Endothelial cell of hepatic sinusoid (primary cell): ENCODE data around the gene PNPO.

Experiments used
- in situ Hi-C: cut with HindIII; loops from 2 replicates; pipeline ENCODE4 v1.10.0; 2017; ENCODE audit warnings: low sequenced_read_pairs

The PNPO gene

DNA sequence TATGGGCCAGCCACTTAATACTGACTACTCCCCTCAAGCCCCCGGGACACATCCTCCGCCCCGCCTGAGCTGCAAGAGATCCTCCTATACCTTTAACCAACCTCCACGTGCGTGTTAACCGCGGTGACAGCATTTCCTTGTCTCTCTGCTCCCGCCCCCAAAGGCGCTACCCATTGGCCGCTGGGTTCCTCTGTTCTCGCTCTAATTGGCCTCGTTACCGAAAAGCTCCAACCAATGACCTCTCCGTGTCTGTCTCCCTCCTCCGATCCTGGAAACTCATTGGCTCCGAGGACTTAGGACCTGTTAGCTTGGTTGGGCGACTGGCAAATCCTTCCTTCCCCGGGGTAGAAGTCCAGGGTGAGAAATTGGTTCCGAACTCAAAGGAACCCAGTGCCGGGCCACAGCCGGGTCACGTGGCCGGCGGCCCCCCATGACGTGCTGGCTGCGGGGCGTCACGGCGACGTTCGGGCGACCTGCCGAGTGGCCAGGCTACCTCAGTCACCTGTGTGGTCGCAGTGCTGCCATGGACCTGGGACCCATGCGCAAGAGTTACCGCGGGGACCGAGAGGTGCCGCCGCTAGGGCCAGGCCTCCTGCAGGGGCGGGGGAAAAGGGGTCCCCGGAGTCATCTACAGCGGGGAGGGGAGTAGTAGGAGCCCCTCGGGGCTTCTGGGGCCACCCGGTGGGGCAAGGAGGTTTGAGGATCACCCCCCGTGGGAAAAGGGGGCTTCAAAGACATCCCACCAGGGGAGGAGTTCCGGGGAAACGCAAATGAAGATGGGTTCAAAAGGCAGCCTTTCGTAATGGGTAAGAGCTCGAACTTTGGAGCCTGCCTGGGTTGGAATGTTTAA, at the start of gene PNPO:
PNPO (plus strand) TSS at position 326 of the 850 bp plus-strand sequence; CDS start at position 431, 105 bp downstream.
- in situ Hi-C loops = loop anchor here (5.0 kb wide), 2 partner anchors 51 to 79 kb away; no protein-coding TSS in a partner anchor

DNA sequence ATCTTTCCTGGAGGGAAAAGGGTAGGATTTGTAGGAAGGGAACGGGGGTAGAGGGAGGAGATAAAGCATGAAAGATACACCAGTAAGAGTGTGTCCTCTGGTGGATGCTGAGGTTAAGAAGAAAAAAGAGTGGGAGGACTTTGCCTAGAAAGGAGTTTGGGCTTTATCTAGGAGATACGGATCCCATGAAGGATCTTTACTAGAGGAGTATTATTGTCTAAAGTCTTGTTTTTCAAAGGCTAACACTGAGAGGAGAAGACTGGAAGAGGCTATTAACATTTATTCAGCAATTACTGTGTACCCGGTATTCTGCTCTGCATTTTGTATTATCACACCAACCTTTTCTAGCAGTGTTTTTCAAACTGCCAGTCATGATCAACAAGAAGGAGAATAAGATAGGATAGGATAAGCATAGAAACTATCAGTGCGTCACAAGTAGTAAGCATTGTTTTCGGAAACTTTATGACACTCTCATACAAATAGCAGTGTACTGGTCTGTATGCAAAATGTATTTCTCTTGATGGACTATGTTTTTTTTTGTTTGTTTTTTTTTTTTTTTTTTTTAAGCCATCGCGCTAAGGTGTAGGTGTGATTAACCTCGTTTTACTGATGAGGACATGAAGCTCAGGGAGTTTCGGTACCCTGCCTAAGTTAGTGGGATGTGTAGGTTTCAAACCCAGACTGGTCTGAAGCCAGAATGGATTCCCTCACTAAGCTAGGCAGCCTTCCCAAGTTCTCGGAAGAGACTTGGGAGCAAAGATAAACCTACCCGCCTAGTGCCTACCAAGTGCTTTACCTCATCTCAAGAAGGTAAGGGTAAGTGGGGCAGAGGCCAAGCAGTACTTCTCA, 46.6 kb upstream of the PNPO start:
- in situ Hi-C loops = loop anchor here (5.0 kb wide), 1 partner anchor 37 kb away; no protein-coding TSS in a partner anchor

DNA sequence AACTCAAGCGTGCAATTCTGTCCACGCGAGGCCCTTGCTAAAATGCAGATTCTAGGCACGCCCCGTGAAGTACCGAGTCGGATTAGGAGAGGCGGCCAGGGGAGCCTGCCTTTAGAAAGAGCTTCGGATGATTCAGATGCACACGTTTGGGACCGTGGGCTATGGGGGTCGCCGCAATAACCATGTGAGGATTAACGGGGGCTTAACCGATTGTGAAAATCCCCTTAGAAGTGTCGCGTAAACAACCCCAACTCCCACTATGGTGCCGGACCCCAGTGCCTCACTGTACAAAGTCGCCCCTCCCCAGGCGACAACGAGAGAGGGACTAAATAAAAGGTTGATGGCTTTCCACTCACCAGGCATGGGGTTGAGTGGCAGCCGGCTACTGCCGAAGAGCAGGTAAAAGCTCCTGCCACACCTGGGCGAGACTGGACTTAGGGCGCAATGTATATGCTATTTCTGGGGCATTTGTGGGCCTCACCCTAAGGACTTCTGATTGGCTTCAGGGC, 46.0 kb upstream of the PNPO start:
- in situ Hi-C loops = no loop called here

DNA sequence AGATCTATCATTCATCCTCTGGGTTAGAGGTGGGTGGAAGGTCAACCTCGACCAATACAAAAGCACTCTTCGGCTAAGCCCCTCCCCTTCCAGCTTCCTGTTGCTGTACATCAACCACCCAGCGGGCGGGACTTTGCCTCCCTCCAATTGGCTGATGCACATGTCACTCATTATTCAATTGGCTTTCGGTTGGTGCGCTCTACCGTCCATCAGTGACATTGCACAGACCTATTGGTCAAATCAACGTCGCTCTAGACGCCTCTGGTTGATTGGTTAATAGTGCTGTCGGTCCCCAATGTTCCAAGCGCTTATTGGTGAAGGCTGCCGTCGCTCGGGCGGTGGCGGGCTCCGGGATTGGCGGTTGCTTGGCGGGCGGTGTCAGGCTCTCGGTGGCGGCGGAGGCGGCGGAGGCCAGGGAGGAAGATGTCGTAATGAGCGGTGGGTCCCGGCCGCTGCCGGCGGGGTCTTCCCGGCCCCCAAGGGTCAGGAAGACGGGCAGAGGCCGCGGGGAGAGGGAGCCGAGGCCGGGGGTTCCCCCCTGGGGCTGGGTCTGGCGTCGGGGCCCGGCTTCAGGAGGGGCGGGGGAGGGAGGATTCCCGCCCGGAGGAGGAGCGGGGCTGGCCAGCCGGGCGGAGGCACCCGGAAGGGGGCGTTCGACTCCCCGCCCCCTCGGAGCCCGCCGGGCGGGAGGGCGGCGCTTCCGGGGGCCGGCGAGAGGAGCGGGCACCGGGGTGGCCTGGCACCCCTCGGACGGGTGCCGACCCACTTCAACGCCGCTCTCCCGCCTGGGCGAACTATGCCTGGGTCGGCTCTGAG, 45.3 kb upstream of the PNPO start, which contains the start of gene SP2:
SP2 (plus strand) TSS at position 381 of the 816 bp plus-strand sequence; CDS start at position 432, 51 bp downstream.
- in situ Hi-C loops = no loop called here

DNA sequence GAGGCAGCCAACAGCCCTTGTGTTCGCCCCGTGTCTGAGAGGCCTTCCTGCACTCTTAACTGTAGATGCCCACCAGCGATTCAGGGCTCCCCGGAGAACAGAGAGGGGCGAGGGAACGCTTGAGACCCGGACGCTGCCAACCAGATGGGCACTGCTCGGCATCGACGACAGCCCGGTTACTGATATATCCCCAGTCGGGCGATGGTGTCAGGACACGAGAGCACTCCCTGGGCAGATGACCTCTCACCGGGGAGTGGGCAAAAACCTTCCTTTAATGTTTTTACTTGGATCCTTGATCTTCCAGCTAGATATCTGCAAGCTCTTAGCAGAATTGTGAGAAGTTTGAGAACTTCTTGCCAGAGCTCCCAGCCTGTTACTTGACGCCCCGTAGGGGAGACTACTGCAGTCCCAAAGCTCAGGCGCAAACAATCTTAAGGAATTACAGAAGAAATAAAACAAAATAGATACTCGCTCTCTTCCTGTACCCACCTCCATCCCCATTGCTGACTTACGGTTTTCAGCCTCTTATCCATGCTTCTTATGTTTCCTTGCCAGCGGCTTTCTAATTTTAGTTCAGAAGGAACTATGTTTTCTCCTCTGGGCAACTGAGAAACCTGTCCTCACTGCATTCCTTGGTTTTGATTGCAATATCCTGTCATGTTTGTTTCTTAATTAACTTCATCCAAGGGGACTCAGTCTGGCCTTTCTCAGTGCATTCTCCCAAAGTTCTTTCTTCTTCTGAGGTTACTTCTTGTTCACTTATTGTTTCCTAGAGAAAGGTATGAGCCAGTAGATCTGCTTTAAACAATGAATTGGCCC, 44.5 kb upstream of the PNPO start:
- in situ Hi-C loops = no loop called here

DNA sequence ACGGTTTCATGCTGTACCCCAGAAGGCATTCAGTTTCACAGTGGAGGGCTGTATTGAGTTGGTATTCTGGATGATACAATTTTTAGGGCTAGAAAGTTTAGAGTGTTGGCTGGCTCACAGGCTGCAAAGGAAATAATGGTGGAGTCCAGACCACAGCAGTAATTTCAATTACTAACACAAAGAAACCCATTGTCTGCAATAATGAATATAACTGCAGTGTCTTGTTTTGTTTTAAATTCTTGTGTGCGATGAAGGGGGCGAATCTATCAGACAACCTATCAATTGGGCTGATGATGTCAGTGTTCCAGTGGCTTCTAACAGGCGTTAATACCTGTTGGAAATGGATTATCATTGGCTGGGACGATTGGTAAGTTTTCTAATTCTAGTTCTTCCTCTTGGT, 43.8 kb upstream of the PNPO start:
- in situ Hi-C loops = no loop called here

DNA sequence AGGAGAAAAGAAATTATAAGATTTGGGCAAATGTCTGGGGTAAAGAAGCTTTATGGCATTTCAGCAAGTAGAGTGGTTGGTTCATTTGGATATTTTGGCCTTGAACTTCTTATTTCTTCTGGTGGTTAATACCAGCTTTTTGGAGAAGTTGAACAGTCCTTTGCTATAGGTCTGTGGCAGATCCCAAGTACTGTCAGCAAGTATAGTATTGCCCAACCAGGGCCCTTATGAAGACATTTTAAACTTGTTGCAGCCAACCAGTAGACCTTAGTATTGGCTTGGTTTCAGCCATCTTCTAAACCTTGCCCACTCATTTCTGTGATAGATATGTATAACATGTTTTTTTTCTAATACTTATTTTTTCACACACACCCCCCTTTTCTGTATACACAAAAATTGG, 43.1 kb upstream of the PNPO start:
- in situ Hi-C loops = no loop called here

DNA sequence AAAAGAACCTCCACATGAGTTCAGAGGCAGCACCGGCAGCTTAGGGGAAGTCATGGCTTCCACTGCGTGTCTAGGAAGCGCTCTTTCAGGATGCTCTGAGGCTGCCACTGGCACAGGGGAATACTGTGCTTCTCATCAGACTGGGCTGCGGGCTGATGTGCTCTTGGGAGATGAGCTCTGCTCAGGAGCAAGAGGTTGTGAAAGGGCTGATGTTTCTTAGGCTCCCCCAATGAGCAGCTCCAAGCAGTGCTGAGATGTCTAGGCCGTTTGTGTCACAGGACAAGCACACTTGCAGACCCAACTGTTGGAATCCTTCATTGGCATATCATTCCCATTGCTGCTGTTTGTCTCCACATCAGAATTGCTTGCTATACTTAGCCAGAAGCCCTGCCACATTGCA, 41.7 kb upstream of the PNPO start:
- in situ Hi-C loops = no loop called here

DNA sequence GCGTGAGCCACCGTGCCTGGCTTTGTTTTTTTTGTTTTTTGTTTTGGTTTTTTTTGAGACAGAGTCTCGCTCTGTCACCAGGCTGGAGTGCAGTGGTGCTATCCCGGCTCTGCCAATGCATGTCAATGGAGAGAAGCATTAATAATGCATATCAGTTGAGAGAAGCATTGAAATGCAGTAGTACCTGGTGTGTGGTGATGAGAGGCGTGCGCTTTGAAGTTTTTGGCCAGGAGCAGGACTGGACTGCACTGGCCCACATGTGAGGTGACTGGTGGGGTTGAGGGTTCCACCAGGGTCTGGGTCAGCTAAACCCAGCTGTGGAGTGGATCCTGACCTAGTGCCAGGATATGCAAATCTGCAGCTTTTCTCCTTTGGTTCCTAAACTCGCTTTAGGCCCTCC, 39.9 kb upstream of the PNPO start:
- in situ Hi-C loops = no loop called here

DNA sequence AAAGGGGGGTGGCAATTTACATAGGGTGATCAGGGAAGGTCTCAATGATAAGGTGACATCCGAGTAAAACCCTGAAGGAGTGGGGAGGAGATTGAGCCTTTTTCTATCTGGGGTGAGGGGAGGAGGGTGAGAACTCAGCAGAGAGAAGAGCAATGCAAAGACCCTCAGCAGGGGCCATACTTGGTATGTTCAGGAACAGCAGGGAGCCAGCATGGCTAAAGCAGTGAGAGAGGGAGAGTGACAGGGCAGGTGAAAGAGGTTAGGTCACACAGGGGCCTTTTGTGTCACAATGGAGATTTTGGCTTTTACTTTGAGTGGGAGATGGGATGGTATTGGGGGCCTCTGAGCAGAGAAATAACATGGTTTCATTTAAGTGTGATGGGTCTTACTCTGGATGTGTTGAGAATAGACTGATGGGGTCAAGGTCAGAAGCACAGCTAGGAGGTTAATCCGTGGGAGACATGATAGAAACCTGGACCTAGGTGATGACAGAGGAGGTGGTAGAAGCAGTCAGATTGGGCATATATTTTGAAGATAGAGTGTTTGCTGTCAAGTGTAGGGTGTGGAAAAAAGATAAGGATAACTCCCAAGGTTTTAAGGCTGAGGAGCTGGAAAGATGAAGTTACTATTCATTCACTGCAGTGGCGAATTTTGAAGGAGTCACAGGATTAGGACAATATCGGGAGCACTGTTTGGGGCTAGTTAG, 39.2 kb upstream of the PNPO start:
- in situ Hi-C loops = no loop called here

DNA sequence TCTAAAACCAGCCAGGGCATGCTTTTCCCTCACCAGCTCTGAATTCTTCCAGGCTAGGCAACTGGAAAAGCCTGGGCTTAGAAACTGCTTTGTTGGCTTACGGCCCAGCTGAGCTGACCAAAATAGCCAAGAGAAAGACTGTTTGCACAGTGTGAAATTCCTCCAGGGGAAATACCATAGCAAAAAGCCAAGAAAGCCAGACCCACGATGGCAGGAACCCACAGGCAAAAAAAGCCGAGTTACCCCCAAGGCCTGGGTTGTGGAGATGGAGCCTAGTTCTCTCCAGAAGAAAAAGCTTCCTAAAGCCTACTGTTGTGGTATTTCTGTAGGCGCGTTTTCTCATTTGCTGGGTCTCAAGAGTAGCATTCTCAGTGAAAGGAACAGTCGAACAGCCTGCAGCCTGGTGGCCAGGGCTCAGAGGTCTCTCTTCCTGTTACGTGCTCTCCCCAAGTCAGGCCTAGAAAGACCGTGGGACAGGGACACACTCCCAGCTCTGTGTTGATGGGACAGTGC, 36.1 kb upstream of the PNPO start:
- in situ Hi-C loops = no loop called here

DNA sequence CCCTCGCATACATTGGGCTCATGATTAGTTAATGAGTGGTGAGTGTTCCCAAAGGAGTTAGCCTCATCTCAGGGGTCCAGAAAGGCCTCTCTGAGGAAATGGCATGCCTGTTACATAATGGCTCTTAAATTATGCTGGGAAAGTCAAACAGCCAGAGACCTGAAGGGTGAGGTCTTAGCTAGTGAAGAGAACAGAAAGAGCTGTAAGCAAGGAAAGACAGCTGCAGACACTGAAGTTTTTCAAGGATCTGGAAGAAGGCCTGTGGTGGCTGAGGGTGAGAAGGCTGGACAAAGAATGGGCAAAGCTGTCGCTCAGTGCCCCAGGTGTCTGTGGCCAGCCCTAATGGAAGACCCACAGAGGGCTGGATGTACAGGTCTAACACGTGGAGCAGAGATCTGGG, 34.9 kb upstream of the PNPO start:
- in situ Hi-C loops = no loop called here

DNA sequence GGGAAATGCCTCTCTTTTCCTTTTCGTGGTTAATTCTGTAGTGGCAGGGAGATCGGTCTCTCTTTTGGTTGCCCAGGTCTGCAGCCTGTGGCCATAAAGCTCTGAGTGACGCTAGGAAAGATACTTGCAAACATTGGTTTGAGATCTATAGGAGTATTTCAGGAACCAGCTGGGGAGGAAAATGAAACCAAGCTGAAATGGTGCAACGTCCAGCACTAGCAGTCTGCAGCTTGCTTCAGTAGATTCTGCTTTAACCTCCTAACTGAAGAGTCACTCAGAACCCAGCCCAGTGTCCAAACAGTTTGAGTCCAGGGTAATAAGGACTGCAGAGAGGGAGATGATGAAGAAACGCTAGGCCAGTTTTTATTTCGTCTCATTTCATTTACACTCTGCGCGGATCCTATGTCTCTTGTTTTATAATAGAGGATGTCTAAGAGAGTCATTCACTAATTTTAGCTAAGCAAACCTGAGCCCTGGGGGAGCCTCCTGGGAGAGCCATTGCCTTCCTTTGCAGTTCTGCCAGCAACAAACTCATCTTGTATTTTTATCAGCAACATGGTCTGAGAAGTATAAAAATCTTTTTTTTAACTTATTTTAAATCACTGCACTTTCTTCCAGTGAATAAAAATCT, 33.3 kb upstream of the PNPO start:
- in situ Hi-C loops = no loop called here

DNA sequence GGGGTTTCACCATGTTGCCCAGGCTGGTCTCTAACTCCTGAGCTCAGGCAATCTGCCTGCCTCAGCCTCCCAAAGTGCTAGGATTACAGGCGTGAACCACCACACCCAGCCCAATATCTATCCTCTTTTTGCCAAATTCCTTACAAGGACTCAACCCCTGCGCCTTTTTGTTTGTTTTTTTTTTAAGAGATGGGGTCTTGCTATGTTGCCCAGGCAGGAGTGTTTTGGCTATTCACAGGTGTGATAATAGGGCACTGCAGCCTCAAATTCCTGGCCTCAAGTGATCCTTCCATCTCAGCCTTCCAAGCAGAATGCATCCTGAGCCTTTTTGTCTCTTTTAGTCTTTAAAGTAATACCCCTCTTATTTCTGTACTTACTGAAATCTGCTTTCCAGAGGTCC, 28.3 kb upstream of the PNPO start:
- in situ Hi-C loops = no loop called here

DNA sequence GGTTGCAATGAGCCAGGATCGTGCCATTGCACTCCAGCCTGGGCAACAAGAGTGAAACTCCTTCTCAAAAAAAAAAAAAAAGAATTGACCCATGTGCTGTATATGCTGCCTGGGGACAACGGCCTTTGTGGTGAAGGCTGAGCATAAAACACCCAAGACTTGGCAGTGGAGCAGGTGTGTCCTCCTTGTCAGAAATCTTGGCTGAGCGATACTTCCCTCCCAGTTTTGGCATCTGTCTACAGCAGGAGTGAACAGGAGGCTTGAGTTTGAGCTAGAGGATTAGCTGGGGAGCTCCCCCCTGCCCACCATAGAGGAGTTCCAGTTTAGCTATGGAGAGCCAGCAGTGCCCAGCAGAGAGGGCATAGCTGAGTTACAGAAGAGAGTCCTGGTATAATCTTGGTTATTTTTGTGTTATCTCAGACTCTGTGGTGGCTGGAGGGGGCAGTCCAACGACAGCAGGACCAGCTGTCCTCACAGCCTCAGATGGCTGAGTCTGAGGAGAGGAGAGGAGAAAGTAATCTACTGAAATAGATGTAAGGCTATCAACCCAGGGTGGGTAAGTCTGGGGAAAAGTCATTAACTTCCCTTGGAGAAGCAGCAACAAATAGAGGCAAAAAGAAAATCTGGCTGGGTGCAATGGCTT, 26.9 kb upstream of the PNPO start:
- in situ Hi-C loops = no loop called here

DNA sequence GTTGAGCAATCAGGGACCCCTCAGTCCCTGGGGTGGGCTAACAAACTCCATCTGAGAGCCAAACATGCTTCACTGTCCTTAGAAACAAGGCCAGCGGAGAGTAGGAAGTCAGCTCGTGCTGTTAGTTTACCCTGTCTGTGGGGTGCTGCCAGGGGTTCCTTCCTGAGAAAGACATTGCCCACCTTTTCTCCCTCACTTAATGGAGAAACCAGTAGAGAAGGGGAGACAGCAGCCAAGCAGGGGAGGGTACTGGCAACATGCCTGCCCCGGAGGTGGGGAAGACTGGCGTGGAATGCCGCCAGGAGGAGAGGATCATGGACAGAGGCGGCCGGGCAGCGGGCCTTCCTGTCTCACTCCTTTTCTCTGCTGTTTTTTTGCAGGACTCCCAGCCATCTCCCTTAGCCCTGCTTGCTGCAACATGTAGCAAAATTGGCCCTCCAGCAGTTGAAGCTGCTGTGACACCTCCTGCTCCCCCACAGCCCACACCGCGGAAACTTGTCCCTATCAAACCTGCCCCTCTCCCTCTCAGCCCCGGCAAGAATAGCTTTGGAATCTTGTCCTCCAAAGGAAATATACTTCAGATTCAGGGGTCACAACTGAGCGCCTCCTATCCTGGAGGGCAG, 25.5 kb upstream of the PNPO start:
- in situ Hi-C loops = no loop called here

DNA sequence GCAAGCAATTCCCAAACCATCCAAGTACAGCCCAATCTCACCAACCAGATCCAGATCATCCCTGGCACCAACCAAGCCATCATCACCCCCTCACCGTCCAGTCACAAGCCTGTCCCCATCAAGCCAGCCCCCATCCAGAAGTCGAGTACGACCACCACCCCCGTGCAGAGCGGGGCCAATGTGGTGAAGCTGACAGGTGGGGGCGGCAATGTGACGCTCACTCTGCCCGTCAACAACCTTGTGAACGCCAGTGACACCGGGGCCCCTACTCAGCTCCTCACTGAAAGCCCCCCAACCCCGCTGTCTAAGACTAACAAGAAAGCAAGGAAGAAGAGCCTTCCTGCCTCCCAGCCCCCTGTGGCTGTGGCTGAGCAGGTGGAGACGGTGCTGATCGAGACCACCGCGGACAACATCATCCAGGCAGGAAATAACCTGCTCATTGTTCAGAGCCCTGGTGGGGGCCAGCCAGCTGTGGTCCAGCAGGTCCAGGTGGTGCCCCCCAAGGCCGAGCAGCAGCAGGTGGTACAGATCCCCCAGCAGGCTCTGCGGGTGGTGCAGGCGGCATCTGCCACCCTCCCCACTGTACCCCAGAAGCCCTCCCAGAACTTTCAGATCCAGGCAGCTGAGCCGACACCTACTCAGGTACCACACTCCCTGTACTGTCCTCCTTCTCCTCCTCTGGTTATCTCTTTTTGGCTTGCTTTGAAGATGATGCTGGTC, 24.7 kb upstream of the PNPO start:
- in situ Hi-C loops = no loop called here
